Keratinocyte (primary cell): ENCODE results near the gene LRP1B. TPM values are rescaled to one million over a fixed set of nuclear protein-coding genes. Genes with fewer than 3 reads are reported as not detected.

Experiments
- DNase-seq: peaks from one replicate; pipeline ENCODE4 v3.0.0-alpha.2; 2011; ENCODE audit warnings: low read depth, missing footprints, low spot score
- FAIRE-seq: peaks from 2 replicates; lab custom pipeline; 2011; peaks lifted over from hg19 to GRCh38; lab: Jason Lieb, UNC
- H2AFZ ChIP-seq: 2 replicates; pipeline ENCODE4 v1.6.0; 2012; ENCODE audit warnings: low read length, control low read depth, inconsistent platforms; ENCODE audit not compliant: control insufficient read depth
- H3K27ac ChIP-seq: 2 replicates; pipeline ENCODE4 v1.5.1; 2011; ENCODE audit warnings: low read length; ENCODE audit not compliant: control insufficient read depth, insufficient read depth
- H3K27me3 ChIP-seq: 3 replicates; pipeline ENCODE4 v1.6.0; 2011; ENCODE audit warnings: low read length; ENCODE audit not compliant: control insufficient read depth, insufficient read depth; ENCODE audit errors: extremely low read depth
- H3K36me3 ChIP-seq, 2 experiments: 2 replicates in 1 of 2; 3 replicates in 1 of 2; pipeline ENCODE4 v1.5.1; 2011; ENCODE audit warnings: low read length in 2 of 2, mild to moderate bottlenecking in 1 of 2; ENCODE audit not compliant: control insufficient read depth in 2 of 2, insufficient read depth in 2 of 2; ENCODE audit errors: extremely low read depth in 1 of 2
- H3K4me1 ChIP-seq: 3 replicates; pipeline ENCODE4 v1.5.1; 2011; ENCODE audit warnings: low read length; ENCODE audit not compliant: control insufficient read depth, insufficient read depth; ENCODE audit errors: extremely low read depth
- H3K4me2 ChIP-seq: 3 replicates; pipeline ENCODE4 v1.6.0; 2011; ENCODE audit warnings: low read depth, low read length; ENCODE audit not compliant: control insufficient read depth, insufficient read depth; ENCODE audit errors: extremely low read depth
- H3K4me3 ChIP-seq, 3 experiments: fragments of 200-600 bp in 1 of 3; sonication (generic) in 1 of 3; 2 replicates in 2 of 3; 3 replicates in 1 of 3; pipeline ENCODE4 v1.5.1; 2011 to 2016; ENCODE audit warnings: low read length in 3 of 3, mild to moderate bottlenecking in 3 of 3, control low read depth in 2 of 3, inconsistent platforms in 1 of 3, low read depth in 1 of 3, mixed read lengths in 1 of 3, mixed run types in 1 of 3, moderate library complexity in 1 of 3; ENCODE audit not compliant: control insufficient read depth in 2 of 3, insufficient read depth in 2 of 3; ENCODE audit errors: extremely low read depth in 1 of 3
- H3K79me2 ChIP-seq: 2 replicates; pipeline ENCODE4 v1.6.0; 2012; ENCODE audit warnings: low read length; ENCODE audit not compliant: control insufficient read depth, insufficient read depth
- H3K9ac ChIP-seq: 3 replicates; pipeline ENCODE4 v1.6.0; 2011; ENCODE audit warnings: low read length; ENCODE audit not compliant: control insufficient read depth, insufficient read depth; ENCODE audit errors: extremely low read depth
- H3K9me1 ChIP-seq: 3 replicates; pipeline ENCODE4 v1.6.0; 2011; ENCODE audit warnings: low read length; ENCODE audit not compliant: control insufficient read depth, insufficient read depth; ENCODE audit errors: extremely low read depth
- H3K9me3 ChIP-seq: 2 replicates; pipeline ENCODE4 v1.5.1; 2012; ENCODE audit warnings: low read depth, low read length; ENCODE audit not compliant: control insufficient read depth
- H4K20me1 ChIP-seq: 3 replicates; pipeline ENCODE4 v1.6.0; 2011; ENCODE audit warnings: low read length; ENCODE audit not compliant: control insufficient read depth, insufficient read depth; ENCODE audit errors: extremely low read depth
- CTCF ChIP-seq, 3 experiments: IDR thresholded peaks in 1 of 3; conservative IDR thresholded peaks in 1 of 3; optimal IDR thresholded peaks in 1 of 3; 2 replicates in 2 of 3; 3 replicates in 1 of 3; pipeline versions ENCODE3 to v1.5.1; 2011; ENCODE audit warnings: low read length in 3 of 3, mild to moderate bottlenecking in 3 of 3, moderate library complexity in 2 of 3, control low read depth in 1 of 3, inconsistent platforms in 1 of 3; ENCODE audit not compliant: insufficient read depth in 2 of 3; ENCODE audit errors: extremely low read depth in 1 of 3
- EZH2 ChIP-seq: IDR thresholded peaks from one replicate; pipeline ENCODE4 v1.6.1; 2012; ENCODE audit warnings: inconsistent platforms, mild to moderate bottlenecking, low read length, moderate library complexity
- dilution Hi-C: fragments of 300-500 bp; cut with MboI; formaldehyde crosslinking; loops from one replicate; pipeline ENCODE4 v1.7.0; 2020; ENCODE audit warnings: low sequenced_read_pairs; ENCODE audit not compliant: extremely low pct_ligation_motif_present
- polyA plus RNA-seq, 5 experiments: library from polyadenylated mRNA; depleted of rRNA in 3 of 5; stranded (reverse) in 3 of 5; stranded (forward) in 1 of 5; unstranded in 1 of 5; fragments of >200 nt; gene quantifications; 1 replicate in 1 of 5; 2 replicates in 3 of 5; 3 replicates in 1 of 5; pipeline versions ENCODE4 v1.2.1 to v1.2.3, GENCODE V29; 2011 to 2012; ENCODE audit warnings: missing spikeins in 2 of 5, low read depth in 1 of 5, low replicate concordance in 1 of 5

Gene LRP1B
- polyA plus RNA-seq, 1 donor (not counting 4 experiments of a cell fraction or from before 2014, with no cell fraction given) = not detected

- Histone ChIP-seq H3K4me2 (no peak overlapping the region), H3K79me2 (no peaks in the 10 kb centered on the region), H3K27ac (no peak overlapping the region), H3K27me3 (no peaks in the 10 kb centered on the region), H3K9me3 (no peaks in the 10 kb centered on the region), H3K9me1 (no peaks in the 10 kb centered on the region), H3K36me3 (no peaks in the 10 kb centered on the region), H2AFZ (no peak overlapping the region), H3K9ac (no peak overlapping the region), H4K20me1 (no peaks in the 10 kb centered on the region), H3K4me3 (no peak overlapping the region), H3K4me1 (no peaks in the 10 kb centered on the region)
- no peak for TF ChIP-seq CTCF (optimal IDR thresholded peaks at IDR 0.05 in 1 of 3, IDR thresholded peaks at IDR 0.05 in 1 of 3, conservative IDR thresholded peaks at IDR 0.05 in 1 of 3; ENCODE audit: extremely low read depth in 1 of 3, insufficient read depth in 2 of 3, low read length in 3 of 3)
- no peak for TF ChIP-seq EZH2
- FAIRE-seq (no peak), DNase-seq (no peak)
- dilution Hi-C loops = no loop called here
Observed at GRCh38 chr2:140988597-140988996, 1142.2 kb downstream of the LRP1B start.

GRCh38 chr2:140986456-140986855 is 1144.4 kb downstream of the LRP1B start:
- no peaks in the 10 kb centered on the region for H3K4me1 ChIP-seq
- H3K36me3 ChIP-seq = no peaks in the 10 kb centered on the region
- no peak for FAIRE-seq
- H3K9me1 ChIP-seq = no peaks in the 10 kb centered on the region
- no peak overlapping the region for H3K27ac ChIP-seq
- no peaks in the 10 kb centered on the region for H3K79me2 ChIP-seq
- H4K20me1 ChIP-seq = no peaks in the 10 kb centered on the region
- H3K4me3 ChIP-seq = no peak overlapping the region
- no peak overlapping the region for H3K4me2 ChIP-seq
- dilution Hi-C loops = no loop called here
- no peak overlapping the region for H3K9ac ChIP-seq
- H3K9me3 ChIP-seq = no peaks in the 10 kb centered on the region
- no peak for TF ChIP-seq CTCF (optimal IDR thresholded peaks at IDR 0.05 in 1 of 3, IDR thresholded peaks at IDR 0.05 in 1 of 3, conservative IDR thresholded peaks at IDR 0.05 in 1 of 3; ENCODE audit: extremely low read depth in 1 of 3, insufficient read depth in 2 of 3, low read length in 3 of 3)
- no peak for TF ChIP-seq EZH2
- no peaks in the 10 kb centered on the region for H3K27me3 ChIP-seq
- no peak for DNase-seq
- no peak overlapping the region for H2AFZ ChIP-seq
